ENCODE data around the gene LDAF1.

DNA sequence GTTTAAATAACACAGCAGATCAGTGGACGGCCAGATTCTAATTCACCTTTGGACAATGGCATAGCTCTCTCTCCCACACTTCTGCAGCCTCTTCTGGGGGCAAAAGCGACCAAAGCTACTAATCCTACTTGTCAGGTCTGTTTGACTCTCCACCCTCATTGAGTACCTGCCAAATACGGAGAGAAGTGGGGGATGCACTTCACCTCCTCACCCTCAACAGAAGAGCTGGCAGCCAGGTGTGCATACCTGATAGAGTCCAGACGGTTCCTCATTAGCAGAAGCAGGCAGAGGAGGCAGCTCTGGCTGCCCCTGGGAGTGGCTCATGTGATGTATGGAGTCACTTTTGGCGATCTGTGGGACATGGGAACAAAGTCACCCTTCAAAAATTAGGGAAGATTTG lies 12.7 kb upstream of the LDAF1 start:
- TF ChIP-seq, protein P1, sequence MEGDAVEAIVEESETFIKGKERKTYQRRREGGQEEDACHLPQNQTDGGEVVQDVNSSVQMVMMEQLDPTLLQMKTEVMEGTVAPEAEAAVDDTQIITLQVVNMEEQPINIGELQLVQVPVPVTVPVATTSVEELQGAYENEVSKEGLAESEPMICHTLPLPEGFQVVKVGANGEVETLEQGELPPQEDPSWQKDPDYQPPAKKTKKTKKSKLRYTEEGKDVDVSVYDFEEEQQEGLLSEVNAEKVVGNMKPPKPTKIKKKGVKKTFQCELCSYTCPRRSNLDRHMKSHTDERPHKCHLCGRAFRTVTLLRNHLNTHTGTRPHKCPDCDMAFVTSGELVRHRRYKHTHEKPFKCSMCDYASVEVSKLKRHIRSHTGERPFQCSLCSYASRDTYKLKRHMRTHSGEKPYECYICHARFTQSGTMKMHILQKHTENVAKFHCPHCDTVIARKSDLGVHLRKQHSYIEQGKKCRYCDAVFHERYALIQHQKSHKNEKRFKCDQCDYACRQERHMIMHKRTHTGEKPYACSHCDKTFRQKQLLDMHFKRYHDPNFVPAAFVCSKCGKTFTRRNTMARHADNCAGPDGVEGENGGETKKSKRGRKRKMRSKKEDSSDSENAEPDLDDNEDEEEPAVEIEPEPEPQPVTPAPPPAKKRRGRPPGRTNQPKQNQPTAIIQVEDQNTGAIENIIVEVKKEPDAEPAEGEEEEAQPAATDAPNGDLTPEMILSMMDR (IDR thresholded peaks at IDR 0.05; ENCODE audit: low read depth, low read length, missing input control) = no peak
- no peak for TF ChIP-seq YY1 (IDR thresholded peaks at IDR 0.05)
- no peak for TF ChIP-seq MAX (IDR thresholded peaks at IDR 0.05)
- TF ChIP-seq ATF3 (IDR thresholded peaks at IDR 0.05) = no peak

Measured in liver (tissue), 3 donors.